Stimulated activated CD4-positive, alpha-beta T cell treated with anti-CD3 and anti-CD28 coated beads, TNF-alpha, amount 100 ng/mL, for 48 hours (primary cell): ENCODE data around the gene KDM4B.
A peak's percentile ranks its signal among the peaks of the same experiment; 100 is the strongest.

Source experiments
- DNase-seq, 3 donors: peaks; one replicate each; pipeline ENCODE4 v3.0.0-alpha.2; 2020; ENCODE audit warnings: low read depth in 3 of 3

Gene KDM4B

DNA sequence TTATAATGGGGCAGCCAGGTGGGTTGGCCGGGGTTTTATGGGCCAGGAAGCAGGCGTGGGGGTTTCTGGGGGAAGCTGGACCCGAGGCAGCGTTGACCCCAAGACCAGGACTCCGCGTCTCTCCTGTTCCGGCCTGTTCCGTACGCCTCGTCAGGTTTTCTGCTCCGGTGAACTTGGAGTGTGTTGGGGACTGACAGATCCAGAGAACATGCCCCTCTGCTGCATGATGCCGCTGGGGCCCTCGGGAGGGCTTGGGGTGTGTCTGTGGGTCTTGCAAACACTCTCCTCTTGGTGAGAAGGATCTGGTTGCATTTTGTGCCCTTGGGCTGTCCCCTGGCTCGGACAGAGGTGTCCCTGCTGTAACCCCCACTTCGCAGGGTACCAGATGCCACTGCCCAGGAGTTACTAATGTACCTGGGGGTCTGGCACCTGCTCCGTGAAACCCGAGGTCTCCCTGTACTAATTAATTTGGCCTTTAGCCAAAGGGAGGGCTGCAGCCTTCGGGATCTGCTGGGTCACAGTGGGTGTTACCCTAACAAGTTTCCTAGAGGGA lies 15.6 kb downstream of the KDM4B start:
- no peak for DNase-seq

DNA sequence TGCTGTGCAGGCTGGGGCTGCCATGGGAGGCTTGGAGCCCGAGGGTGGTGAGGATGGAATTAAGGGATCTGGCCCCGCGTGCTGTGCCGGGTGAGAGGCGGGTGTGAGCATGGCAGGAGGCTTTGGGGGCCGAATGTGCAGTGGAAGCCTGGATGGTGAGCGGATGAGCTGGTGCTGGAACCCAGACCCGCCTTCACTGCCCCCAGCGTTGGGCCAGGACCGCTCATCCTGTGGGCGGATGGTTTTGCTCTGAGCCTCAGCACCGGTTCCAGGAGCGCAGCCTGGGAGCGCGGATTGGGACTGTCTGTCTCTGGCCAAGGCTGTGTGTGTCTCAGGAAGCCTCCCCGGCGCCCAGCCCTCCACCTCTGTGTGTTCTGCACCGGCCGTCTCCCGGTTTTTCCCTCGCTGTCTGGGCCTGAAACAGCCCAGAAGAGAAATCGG lies 16.7 kb downstream of the KDM4B start:
- no peak for DNase-seq

DNA sequence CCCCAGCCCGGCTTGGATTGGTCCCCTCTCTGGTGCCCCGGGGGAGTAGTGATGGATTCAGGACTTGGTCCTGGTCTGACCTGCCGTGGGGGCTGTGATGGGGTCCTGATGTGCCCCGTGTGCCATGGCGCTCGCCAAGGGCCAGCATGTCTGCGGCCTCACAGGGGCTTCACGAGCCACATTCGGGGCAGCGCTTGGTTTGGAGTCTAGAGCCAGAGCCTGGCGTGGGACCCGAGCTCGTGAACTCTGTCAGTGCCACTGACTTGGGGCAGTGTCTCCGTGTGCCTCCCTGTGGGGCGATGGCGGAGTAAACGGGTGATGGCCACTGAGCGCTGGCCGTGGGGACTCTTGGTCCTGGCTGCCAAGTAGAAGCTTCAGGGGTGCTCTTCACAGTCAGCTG lies 17.1 kb downstream of the KDM4B start:
- DNase-seq: no peak

DNA sequence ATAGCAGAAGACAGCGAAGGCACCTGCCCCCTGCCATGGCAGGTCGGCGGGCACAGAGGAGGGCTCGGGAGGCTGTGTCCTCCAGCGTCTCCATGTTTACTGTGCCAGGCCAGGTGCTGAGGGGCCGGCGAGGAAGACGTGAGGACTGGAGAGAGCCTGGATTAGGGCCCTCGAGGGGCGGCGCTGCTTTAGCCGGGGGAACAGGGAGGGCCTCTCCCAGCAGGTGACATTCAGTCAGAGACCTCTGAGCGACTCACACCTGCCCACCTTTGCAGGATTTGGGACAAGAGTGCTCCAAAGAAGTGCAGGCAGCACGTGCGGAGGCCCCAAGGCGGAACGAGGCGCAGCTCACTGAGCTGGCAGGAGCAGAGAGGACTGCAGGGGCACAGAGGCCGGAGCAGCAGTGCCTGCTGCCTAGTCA lies 17.6 kb downstream of the KDM4B start:
- DNase-seq: no peak

DNA sequence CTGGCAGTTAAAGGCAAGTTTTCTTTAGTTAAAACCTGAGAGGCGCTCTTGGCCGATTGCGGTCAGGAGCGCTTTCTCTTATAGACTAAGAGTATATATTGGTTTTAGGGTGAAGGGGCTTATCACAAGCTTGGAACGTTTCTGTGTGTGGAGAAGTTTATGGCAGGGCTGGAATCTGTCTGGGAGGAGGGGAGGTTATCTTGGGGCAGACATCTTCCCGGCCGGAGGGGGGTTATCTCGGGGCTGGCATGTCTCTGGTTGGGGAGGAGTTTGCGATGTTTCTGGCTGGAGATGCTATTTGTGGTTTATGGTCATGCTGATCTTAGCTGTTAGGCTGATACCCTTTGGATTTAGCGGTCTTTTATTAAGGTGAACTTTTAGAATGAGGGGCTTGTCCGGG lies 18.3 kb downstream of the KDM4B start:
- no peak for DNase-seq

DNA sequence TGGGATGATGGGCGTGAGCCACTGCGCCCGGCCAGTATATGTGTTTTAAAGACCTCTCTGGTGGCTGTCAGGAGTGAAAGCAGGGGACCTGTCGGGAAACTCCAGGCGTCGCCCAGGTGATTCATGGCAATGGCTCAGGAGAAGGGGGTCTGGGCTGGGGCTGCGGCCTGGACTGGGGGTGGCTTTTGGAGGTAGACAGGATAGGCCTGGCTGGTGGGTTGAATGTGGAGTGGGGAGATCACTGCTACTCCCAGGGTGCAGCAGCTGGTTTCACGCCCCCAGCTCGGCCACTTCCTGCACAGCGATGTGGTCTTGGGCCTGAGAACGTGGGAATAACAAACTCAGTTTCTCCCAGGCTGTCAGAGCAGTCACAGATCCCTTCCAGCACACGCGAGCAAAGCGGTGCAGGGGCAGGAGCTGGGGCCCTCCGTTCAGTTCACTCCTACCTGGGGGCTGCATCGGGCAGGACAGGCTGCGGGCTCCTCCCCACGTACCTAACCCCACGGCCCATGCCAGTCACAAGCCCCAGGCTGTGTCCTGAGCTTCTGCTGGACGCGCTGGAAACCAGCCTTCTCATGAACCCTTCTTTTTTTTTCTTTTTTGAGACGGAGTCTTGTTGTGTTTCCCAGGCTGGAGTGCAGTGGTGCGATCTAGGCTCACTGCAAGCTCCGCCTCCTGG lies 18.9 kb downstream of the KDM4B start:
- DNase-seq: no peak

DNA sequence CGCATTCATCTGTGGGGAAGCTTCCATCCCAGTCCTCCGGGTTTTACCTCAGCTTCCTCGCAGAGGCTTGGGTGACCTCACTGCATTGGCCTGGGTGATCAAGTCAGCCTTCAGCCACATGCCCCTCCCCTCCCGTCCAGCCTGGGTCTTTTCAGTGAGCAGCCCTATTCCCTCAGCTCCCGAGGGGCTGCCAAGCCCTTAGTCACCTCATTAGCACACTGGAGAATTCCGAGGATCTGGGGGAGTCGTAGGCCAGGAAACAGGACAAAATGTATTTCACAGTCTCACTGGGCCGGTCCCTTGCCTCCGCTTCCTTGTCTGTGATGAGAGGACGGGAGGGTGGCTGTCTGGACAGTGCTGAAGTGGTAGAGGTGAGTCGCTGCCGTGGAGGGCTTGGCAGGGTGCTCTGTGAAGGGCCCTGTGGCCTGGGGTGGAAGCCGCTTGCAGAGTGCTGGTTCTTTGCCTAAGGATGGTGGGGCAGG lies 19.9 kb downstream of the KDM4B start:
- DNase-seq: no peak

DNA sequence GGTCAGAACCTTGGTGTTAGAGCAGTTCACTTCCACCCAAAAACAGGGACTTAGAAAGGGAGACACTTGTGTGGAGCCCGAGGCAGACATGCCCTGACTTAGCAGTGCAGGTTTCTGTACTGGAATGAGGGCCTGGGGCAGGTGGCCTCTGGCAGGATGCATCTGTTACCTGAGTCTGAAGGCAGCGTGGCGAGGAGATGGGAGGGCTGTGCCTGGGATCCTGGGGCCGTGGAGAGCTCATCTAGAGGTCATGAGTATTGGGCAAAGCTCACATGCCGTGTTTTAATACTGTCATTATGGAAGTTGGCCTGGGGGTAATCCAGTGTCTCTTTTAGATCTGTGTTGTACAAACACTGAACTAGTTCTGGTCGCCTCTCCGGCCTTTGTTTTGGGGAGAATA lies 21.4 kb downstream of the KDM4B start:
- DNase-seq: no peak

DNA sequence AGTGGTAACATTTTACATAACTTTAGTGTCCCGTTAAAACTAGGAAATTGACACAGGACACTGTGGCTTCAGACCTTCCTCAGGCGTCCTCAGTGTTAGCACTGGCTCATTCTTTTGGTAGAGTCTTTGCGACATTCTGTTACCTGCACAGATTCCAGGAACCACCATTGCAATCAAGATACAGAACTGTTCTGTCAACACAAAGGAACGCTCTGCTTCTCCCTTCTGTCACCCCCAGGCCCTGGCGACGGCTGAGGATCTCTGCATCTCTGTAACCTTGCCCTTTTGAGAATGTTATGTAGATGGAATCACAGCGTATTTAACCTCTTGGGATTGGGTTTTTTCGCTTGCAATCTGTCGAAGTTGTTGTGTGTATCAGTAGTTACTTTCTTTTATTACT lies 22.6 kb downstream of the KDM4B start:
- DNase-seq: no peak

DNA sequence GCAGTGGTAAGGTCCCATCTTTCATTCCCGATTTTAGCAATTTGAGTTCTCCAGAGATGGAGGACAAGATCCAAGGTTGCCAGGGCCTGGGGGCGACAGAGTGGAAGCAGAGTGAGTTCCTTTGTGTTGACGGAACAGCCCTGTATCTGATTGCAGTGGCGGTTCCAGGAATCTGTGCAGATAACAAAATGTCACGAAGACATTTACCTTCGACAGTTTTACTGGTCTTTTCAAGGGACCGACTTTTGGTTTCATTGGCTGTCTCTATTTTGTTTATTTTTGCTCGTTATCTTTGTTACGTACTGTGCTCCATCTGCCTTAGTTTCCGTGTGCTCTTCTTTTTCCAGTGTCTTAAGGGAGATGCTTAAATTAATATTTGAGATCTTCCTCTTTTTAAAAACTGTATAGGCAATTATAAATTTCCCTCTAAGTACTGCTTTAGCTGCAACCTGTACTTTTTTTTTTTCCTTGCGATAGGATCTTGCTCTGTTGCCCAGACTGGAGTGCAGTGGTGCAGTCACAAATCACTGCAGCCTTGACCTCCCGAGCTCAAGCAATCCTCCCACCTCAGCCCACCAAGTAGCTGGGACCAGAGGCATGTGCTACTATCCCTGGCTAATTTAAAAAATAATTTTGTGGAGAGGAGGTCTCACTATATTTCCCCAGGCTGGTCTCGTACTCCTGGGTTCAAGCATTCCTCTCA lies 23.2 kb downstream of the KDM4B start:
- no peak for DNase-seq

DNA sequence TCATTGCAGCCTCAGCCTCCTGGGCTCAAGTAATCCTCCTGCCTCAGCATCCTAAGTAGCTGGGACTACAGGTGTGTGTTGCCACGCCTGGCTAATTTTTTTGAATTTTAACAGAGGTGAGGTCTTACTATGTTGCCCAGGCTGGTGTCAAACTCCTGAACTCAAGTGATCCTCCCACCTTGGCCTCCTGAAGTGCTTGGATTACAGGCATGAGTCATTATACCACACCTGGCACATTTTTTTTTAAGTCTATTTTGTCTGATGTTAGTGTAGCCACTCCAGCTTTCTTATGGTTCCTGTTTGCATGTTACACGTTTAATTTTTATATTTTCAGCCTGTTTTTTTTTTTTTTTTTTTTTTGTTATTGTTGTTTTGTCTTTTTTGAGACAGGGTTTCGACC lies 24.8 kb downstream of the KDM4B start:
- no peak for DNase-seq

DNA sequence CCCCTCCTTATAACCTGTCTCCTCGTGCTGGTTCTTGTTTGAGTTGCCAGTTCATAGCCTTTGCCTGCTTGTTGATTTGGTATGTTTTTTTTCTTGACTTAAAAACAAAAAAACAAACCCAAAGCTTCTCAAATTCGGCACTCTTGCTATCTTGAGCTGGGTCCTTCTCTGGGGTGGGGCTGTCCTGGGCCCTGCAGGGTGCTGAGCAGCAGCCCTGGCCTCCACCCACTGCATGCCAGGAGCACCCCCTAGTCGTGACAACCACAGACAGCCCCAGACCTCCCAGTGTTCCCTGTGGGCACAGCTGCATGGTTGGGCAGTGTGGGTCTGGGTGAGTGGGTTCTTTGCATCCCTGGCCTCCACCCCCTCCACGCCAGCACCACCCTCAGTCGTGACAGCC lies 27.8 kb downstream of the KDM4B start:
- DNase-seq: no peak

DNA sequence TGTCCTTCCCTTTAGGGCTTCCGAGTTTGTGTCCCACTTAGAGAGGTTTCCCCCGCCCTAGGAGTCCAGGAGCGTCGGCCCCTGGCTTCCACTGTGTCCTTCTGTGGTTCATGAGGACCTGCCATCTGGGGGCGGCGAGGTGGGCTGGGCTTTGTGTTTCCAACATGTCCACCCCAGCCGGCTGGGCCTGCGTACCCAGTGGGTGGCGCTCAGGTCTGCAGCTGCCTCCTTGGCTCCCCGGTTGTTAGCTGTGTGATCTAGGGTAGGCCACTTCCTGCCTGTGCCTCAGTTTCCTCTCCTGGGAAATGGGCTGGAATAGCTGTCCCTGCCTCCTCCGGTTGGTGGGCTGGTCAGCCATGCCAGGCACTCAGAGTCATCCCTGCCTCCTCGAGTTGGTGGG lies 28.4 kb downstream of the KDM4B start:
- DNase-seq: no peak

DNA sequence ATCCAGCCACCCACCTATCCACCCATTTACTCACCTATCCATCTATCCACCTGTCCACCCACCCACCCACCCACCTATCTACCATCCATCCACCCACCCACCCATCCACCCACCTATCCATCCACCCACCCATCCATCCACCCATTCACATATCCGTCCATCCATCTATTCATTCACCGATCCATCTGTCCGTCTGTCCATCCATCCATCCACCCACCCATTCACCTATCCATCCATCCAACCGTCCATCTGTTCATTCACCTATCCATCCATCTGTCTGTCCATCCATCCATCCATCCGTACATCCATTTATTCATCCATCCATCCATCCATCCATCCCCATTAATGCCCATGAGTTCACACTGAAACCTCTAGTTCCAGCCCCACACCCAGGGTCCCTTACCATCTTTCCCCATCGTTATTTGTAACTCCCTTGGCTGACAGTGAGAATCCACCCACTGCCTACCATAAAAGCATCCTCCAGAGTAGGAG lies 31.3 kb downstream of the KDM4B start:
- no peak for DNase-seq

DNA sequence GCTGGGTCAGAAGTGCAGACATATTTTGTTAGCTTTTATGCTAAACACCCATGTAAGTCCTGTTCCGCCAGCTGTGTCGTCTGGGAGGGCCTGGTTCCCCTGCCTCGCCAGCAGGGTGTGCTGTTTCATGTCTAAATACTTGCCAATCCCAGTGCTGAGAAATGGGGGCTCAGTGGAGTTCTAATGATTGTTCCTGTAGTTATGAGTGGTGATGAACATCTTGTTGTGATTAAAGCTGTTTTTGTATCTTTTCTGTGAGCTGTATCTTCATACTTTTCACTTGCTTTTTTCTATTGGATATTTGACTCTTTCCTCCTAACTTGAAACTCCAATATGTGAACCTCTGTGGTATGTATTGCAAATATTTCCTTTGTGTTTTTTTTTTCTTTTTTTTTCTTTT lies 32.7 kb downstream of the KDM4B start:
- DNase-seq: peak; percentile 6 to 39 (median 8)

DNA sequence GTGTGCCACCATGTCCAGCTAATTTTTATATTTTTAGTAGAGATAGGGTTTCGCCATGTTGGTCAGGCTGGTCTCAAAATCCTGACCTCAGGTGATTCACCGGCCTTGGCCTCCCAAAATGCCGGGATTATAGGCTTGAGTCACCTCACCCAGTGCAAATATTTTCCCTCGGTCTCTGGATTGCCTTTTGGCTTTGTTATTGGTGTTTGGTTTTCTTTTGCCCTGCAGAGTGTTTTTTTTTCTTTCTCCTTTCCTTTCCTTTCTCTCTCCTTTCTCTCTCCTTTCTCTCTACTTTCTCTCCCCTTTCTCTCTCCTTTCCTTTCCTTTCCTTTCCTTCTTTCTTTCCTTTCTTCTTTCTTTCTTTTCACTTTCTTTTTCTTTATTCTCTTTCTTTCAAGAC lies 33.2 kb downstream of the KDM4B start:
- DNase-seq: no peak

DNA sequence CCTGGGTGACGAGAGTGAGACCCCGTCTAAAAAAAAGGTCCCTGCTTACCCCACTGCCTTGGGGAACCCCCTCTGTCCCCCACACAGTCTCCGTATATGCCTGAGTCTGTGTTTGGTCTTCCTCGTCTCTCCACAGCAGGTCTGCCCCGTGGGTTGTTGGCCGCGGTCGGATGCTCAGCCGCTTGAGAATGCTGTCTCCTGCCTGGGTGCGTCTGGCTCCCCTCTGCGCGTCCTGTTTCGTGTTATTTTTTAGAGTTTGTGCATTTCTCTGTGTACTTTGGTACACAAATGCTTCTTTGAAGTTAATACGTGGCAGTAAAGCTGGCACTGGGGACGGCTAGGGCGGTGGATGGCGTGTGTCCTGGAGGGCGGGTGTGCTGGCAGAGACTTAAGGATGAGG lies 34.9 kb downstream of the KDM4B start:
- no peak for DNase-seq

DNA sequence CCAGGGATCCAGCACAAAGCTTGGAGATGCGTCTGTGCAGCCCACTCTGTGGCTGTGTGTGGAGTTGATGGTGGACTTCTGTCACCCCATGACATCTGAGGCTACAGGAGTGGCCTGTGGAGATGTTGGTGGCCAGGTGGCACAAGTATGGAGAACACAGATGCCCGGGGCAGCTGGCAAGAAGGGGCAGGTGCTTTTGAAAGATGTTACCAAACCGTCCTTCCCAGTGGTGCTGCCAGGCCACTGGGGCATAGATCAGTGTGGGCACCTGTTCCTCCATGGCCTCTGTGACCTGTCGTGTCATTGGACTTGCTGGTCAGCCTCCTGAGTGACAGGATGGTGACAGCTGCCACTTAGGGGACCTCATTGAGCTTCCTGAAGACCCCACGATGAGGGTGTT lies 36.2 kb downstream of the KDM4B start:
- DNase-seq: no peak

DNA sequence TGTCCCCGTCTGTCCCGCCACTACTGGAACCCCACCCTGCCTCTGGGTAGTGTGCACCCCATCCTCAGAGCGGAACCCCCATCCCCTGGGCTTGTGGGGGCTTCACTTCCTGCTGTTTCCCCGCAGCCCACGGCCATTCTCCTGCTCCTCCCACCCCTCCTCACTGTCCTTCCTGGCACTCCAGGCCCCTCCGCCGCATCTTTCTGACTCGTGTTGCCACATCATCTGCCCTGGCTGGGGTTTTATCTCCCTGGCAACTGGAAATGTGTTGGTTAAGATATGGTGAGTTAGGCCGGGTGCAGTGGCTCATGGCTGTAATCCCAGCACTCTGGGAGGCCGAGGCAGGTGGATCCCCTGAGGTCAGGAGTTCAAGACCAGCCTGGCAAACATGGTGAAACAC lies 37.3 kb downstream of the KDM4B start:
- DNase-seq: no peak

DNA sequence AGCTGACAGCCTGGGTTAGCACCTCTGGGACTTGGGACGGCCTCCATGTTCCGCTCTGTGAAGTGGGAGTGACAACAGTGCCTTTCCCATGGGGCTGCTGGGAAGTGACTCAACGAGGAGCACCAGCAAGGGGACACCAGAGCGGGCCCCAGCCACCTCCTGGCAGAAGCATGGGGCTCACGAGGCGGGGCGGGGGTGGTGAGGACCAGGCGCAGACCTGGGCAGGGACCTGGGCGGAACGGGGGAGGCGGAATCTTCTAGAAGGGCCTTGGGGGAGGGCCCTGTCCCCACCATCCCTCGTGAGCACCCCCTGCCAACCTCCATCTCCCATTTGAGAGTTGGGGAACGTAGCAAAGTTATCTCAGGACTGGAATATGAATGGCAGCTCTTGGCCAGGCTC lies 37.9 kb downstream of the KDM4B start:
- no peak for DNase-seq

DNA sequence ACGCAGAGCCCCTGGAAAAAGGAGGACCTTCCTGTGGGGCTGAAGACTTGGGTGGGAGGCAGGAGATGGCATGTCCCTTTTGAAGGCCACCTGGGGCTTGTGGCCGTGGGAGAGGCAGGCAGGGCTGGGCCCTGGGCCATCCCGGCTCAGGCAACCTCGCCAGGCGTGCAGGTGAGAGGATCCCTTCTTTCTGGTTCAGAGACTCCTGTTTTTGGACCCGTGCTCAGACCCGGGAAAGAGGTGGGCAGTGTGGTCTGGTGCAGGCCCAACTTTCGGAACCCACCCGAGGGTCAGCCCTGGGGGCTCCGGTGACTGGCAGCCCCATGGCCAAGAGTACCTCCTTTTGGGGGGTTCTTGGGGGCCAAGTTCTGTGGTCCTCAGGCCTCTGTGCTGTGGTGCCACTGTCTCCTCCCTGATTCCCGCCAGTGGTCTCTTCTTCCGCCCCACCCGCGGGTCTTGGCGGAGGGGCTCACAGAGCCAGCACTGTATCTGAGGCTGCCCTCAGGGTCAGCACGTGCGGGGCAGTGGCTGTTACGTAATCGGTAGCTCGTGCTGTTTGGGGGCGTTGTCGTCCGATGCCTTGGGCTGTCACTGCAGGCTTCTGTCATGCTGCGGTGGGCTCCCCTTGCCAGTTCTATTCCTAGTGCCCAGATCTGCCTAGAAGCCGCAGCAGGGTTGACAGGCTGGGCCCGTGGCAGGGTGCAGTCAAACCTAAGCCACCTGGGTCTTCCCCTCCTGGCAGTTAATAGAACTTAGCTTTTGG lies 42.7 kb downstream of the KDM4B start:
- no peak for DNase-seq

DNA sequence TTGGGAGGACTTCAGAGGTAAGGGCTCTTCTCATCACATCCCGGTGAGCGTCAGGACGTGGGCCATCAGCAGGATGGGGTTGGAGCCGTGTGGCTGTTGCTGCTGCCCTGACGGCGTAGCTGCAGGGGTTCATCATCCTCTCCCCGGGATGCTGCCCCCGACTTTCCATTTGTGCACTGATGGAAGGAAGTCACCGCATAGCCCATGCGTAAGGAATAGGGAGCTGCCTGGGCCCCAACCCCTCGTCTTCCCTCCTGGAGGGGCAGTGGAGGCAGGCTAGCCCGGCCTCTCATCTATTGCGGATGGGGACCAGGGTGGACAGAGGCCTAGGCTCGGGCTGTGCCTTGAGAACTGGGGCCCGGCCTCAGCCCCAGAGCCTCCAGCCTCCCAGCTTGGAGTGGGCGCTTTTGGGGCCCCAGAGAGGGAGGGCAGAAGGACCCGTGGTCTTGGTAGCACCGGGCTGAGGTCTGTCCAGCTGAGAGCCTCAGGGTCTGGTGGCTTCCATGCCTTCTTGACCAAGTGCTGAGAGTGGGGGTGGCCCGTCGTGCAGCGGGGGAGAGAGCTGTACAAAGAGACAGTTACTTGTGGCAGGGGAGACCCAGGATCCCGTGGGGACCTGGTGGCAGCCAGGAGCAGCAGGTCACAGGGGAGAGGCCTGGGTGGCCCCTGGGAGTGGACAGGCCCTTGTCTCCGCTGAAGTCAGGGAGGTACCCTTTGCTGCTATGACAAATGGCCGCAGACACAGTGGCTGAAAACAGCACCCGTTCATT lies 44.0 kb downstream of the KDM4B start:
- no peak for DNase-seq
